Vagina (tissue), 2 donors: ENCODE results near the gene TNFRSF1B. TPM values are rescaled to one million over a fixed set of nuclear protein-coding genes. Genes with fewer than 3 reads are reported as not detected.
A peak's percentile ranks its signal among the peaks of the same experiment; 100 is the strongest.

Experiments
- DNase-seq, 2 donors: peaks; one replicate each; pipeline ENCODE4 v3.0.0-alpha.2; 2017; ENCODE audit errors: extremely low spot score in 2 of 2
- H3K27ac ChIP-seq: fragments of 200-600 bp; sonication (generic); one replicate; pipeline ENCODE4 v1.5.1; 2019
- H3K27me3 ChIP-seq: fragments of 200-600 bp; sonication (generic); one replicate; pipeline ENCODE4 v1.5.1; 2019
- H3K36me3 ChIP-seq, 2 donors: fragments of 200-600 bp; sonication (generic); one replicate each; pipeline ENCODE4 v1.5.1; 2017 to 2019
- H3K4me1 ChIP-seq: fragments of 200-600 bp; sonication (generic); one replicate; pipeline ENCODE4 v1.5.1; 2019
- H3K4me3 ChIP-seq, 2 donors: fragments of 200-600 bp; sonication (generic); 1 replicate in 1 of 2; 2 replicates in 1 of 2; pipeline ENCODE4 v1.5.1; 2016 to 2019
- H3K9me3 ChIP-seq: fragments of 200-600 bp; sonication (generic); one replicate; pipeline ENCODE4 v1.5.1; 2019
- POLR2A ChIP-seq, 2 donors: fragments of 450-650 bp; IDR thresholded peaks; one replicate each; pipeline ENCODE4 v1.6.1; 2017; ENCODE audit warnings: antibody characterized with exemption in 2 of 2, mild to moderate bottlenecking in 2 of 2, moderate library complexity in 2 of 2
- POLR2AphosphoS5 ChIP-seq, 2 donors: sonication (generic); formaldehyde crosslinking; IDR thresholded peaks; one replicate each; pipeline ENCODE4 v1.9.0; 2017; ENCODE audit warnings: antibody characterized with exemption in 2 of 2, mild to moderate bottlenecking in 2 of 2, low read depth in 1 of 2; ENCODE audit not compliant: insufficient read depth in 1 of 2
- intact Hi-C: fragments of 100-400 bp; cut with DNase I; formaldehyde crosslinking; loops from one replicate; pipeline ENCODE4 v1.15.1; 2023
- total RNA-seq: library from RNA; depleted of rRNA; stranded (reverse); fragments of >200 nt; gene quantifications from one replicate; pipeline ENCODE4 v1.2.3, GENCODE V29; 2016
- TF ChIP-seq, protein P1 (sequence below), 3 experiments: fragments of 450-650 bp in 2 of 3; fragments of 200-600 bp in 1 of 3; sonication (generic) in 1 of 3; IDR thresholded peaks; one replicate each; pipeline ENCODE4 v1.5.1; 2017 to 2019; ENCODE audit warnings: antibody characterized with exemption in 3 of 3, mild to moderate bottlenecking in 2 of 3, moderate library complexity in 2 of 3

TNFRSF1B gene
- total RNA-seq, 1 donor from 2014 or later: 41.0 TPM

DNA sequence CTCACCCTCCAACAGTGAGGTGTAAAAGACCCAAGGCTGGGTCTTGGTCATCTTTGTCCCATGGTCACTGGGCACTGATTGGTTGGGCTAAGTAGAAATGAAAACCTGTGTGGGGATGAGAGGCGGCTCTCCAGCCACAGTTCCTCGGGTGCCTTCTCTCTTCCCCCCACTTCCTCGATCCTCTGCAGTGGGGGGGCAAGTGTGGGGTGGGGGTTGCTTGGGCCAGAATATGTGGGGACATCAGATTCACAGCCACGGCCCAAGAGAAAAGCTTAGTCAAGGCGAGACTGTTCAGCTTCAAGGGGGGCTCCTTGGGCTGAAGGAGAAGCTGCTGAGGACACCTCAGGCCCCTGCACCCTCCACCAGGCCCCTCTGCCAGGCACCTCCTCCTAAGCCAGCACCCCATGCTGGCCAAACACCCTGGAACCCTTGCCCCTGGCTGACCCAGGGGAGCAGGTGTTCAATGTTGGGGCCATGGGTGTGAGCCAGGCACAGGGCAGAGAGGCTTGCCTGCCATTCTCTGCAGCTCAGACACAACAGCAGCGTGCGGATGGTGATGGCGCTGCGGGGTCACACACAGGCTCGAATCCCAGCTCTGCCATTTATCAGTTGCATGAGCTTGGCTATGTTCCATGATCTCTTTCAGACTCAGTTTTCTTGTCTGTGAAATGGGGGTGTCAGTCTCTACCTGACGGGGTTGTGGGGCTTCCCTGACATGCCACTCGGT is 21.0 kb upstream of the TNFRSF1B start:
- TF ChIP-seq POLR2A (IDR thresholded peaks at IDR 0.05) (no peak), POLR2AphosphoS5 (IDR thresholded peaks at IDR 0.05; ENCODE audit: insufficient read depth in 1 of 2, low read depth in 1 of 2) (no peak)
- TF ChIP-seq, protein P1, sequence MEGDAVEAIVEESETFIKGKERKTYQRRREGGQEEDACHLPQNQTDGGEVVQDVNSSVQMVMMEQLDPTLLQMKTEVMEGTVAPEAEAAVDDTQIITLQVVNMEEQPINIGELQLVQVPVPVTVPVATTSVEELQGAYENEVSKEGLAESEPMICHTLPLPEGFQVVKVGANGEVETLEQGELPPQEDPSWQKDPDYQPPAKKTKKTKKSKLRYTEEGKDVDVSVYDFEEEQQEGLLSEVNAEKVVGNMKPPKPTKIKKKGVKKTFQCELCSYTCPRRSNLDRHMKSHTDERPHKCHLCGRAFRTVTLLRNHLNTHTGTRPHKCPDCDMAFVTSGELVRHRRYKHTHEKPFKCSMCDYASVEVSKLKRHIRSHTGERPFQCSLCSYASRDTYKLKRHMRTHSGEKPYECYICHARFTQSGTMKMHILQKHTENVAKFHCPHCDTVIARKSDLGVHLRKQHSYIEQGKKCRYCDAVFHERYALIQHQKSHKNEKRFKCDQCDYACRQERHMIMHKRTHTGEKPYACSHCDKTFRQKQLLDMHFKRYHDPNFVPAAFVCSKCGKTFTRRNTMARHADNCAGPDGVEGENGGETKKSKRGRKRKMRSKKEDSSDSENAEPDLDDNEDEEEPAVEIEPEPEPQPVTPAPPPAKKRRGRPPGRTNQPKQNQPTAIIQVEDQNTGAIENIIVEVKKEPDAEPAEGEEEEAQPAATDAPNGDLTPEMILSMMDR (IDR thresholded peaks at IDR 0.05): no peak
- H3K4me3 ChIP-seq: no peak overlapping the region
- peak overlapping the region; percentile 31 for H3K27ac ChIP-seq
- no peaks in the 10 kb centered on the region for H3K9me3 ChIP-seq
- H3K27me3 ChIP-seq: no peaks in the 10 kb centered on the region
- no peaks in the 10 kb centered on the region for H3K36me3 ChIP-seq
- intact Hi-C loops: no loop called here
- peaks cover 22% of the 10 kb centered on the region for H3K4me1 ChIP-seq
- no peak for DNase-seq

DNA sequence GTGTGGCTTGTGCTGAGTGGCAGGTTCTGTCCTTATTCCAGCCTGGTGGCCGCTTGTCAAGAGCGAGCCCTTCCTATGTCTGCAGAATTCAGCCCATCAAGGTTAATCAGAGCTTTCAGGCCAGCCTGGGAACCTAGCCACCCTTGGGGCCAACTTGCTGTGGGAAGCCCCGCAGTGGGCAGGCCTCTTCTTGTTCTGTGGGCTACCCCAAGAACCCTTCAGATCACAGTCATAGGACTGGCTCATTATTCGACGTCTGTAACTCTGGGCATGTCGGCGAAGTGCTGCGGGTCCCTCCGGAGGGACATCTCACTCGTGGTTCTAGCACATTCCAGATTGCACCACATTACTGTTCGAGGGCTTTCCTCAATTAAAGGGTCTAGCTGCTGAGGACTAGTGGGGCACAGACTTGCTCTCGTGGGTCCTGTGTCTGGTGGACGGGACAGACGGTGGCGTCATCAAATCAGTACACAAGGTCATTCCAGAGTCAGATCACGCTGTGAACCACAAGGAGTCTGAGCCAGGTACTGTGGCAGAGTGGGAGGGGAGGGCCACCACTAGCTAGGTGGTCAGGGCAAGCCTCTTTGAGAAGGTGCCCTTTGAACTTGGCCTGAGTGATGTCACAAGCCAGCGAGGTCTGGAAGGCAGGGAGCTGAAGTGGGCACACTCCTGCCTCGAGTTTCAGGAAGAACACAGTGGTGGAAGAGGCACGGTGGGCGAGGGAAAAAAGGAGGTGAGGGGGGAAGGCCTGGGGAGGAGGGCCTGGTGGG is 20.3 kb upstream of the TNFRSF1B start:
- Histone ChIP-seq H3K9me3 (no peaks in the 10 kb centered on the region), H3K36me3 (no peaks in the 10 kb centered on the region), H3K27ac (peak overlapping the region; percentile 31), H3K27me3 (no peaks in the 10 kb centered on the region), H3K4me1 (peaks cover 22% of the 10 kb centered on the region), H3K4me3 (no peak overlapping the region)
- TF ChIP-seq, protein P1 (IDR thresholded peaks at IDR 0.05): no peak
- no peak for TF ChIP-seq POLR2A (IDR thresholded peaks at IDR 0.05)
- no peak for TF ChIP-seq POLR2AphosphoS5 (IDR thresholded peaks at IDR 0.05; ENCODE audit: insufficient read depth in 1 of 2, low read depth in 1 of 2)
- no peak for DNase-seq
- intact Hi-C loops: no loop called here

DNA sequence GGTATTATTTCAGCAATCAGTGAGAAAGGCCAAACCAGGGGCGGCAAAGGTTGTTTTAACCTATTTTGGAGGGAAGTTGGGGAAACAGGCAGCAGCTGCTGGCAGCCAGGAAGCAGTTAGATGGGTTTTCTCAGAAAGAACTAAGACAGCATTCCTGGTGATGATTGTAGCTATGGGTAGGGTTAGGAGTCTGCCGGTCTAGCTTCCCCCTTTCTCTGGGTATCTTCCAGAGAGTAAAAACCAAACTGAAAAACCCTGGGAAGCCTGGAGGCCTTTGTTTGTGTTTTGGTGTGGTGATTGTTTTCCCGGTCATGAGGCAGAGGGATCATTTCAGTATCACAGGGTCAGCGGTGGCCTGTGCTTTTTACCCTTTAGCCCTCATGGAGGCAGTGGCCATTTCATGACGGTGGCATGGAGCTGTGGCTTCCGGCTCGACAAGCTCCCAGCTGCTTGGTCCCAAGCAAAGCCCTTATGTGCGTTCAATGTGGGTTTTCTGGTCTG is 19.5 kb upstream of the TNFRSF1B start:
- Histone ChIP-seq H3K36me3 (no peaks in the 10 kb centered on the region), H3K27me3 (no peaks in the 10 kb centered on the region), H3K4me3 (no peak overlapping the region), H3K4me1 (peaks cover 22% of the 10 kb centered on the region), H3K9me3 (no peaks in the 10 kb centered on the region), H3K27ac (peak overlapping the region; percentile 31)
- DNase-seq: no peak
- intact Hi-C loops: no loop called here
- TF ChIP-seq, protein P1 (IDR thresholded peaks at IDR 0.05): no peak
- TF ChIP-seq POLR2AphosphoS5 (IDR thresholded peaks at IDR 0.05; ENCODE audit: insufficient read depth in 1 of 2, low read depth in 1 of 2): peak in 1 of 2 donors; percentile 71

DNA sequence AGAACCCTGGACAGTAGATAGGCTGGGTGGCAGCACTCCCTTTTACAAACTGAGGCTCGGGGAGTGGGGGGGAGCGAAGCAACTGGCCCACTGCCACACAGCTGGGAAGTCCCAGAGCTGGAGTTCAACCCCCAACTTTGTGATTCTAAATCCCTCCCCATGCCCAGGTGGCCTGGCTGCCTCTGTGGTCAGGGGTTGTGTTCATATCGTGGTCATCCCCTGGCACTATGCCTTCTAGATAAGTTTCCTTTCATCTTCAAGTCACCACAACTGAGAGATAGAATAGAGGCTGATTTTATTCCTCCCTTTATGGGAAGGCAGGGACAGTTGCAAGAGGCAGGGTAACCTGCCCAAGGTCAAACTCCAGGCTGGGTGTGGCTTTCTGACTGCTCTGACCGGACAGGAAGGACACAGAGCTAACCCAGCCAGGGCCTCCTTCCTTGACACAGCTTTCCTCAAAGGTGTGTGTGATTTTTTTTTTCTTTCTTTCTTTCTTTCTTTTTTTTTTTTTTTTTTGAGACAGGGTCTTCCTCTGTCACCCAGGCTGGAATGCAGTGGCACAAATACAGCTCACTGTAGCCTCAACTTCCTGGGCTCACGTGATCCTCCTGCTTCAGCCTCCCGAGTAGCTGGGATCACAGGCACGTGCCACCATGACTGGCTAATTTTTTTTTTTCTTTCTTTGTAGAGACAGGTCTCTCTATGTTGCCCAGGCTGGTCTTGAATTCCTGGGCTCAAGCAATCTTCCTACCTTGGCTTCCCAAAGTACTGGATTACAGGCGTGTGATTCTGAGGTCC is 18.4 kb upstream of the TNFRSF1B start:
- TF ChIP-seq POLR2AphosphoS5 (IDR thresholded peaks at IDR 0.05; ENCODE audit: insufficient read depth in 1 of 2, low read depth in 1 of 2) (no peak), POLR2A (IDR thresholded peaks at IDR 0.05) (no peak)
- TF ChIP-seq, protein P1 (IDR thresholded peaks at IDR 0.05): no peak
- H3K9me3 ChIP-seq: no peaks in the 10 kb centered on the region
- peak overlapping the region; percentile 31 for H3K27ac ChIP-seq
- H3K36me3 ChIP-seq: no peaks in the 10 kb centered on the region
- H3K4me1 ChIP-seq: peaks cover 26% of the 10 kb centered on the region
- intact Hi-C loops: no loop called here
- no peaks in the 10 kb centered on the region for H3K27me3 ChIP-seq
- no peak for DNase-seq
- H3K4me3 ChIP-seq: no peak overlapping the region
